Measurements from ENCODE around the gene MRGPRX3.

MRGPRX3 gene

DNA sequence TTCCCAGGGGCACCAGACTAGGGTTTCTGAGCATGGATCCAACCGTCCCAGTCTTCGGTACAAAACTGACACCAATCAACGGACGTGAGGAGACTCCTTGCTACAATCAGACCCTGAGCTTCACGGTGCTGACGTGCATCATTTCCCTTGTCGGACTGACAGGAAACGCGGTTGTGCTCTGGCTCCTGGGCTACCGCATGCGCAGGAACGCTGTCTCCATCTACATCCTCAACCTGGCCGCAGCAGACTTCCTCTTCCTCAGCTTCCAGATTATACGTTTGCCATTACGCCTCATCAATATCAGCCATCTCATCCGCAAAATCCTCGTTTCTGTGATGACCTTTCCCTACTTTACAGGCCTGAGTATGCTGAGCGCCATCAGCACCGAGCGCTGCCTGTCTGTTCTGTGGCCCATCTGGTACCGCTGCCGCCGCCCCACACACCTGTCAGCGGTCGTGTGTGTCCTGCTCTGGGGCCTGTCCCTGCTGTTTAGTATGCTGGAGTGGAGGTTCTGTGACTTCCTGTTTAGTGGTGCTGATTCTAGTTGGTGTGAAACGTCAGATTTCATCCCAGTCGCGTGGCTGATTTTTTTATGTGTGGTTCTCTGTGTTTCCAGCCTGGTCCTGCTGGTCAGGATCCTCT lies 41.0 kb downstream of the MRGPRX3 start:
- no peak overlapping the region for H3K9ac ChIP-seq
- TF ChIP-seq, protein P1, sequence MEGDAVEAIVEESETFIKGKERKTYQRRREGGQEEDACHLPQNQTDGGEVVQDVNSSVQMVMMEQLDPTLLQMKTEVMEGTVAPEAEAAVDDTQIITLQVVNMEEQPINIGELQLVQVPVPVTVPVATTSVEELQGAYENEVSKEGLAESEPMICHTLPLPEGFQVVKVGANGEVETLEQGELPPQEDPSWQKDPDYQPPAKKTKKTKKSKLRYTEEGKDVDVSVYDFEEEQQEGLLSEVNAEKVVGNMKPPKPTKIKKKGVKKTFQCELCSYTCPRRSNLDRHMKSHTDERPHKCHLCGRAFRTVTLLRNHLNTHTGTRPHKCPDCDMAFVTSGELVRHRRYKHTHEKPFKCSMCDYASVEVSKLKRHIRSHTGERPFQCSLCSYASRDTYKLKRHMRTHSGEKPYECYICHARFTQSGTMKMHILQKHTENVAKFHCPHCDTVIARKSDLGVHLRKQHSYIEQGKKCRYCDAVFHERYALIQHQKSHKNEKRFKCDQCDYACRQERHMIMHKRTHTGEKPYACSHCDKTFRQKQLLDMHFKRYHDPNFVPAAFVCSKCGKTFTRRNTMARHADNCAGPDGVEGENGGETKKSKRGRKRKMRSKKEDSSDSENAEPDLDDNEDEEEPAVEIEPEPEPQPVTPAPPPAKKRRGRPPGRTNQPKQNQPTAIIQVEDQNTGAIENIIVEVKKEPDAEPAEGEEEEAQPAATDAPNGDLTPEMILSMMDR (IDR thresholded peaks at IDR 0.05): no peak
- no peaks in the 10 kb centered on the region for H3K36me3 ChIP-seq (ENCODE audit: control insufficient read depth, insufficient read depth, low read length)
- no peak overlapping the region for H2AFZ ChIP-seq
- H3K79me2 ChIP-seq: no peaks in the 10 kb centered on the region
- H3K27ac ChIP-seq: no peak overlapping the region
- no peaks in the 10 kb centered on the region for H3K9me3 ChIP-seq (ENCODE audit: control insufficient read depth, low read length)
- H3K4me3 ChIP-seq (ENCODE audit: low read depth, low read length): no peak overlapping the region
- H3K27me3 ChIP-seq (ENCODE audit: control insufficient read depth, insufficient read depth, low read length): no peaks in the 10 kb centered on the region
- H3K4me1 ChIP-seq: no peaks in the 10 kb centered on the region
- no peak overlapping the region for H3K4me2 ChIP-seq (ENCODE audit: low read length)
